Amniotic epithelial cell (primary cell): ENCODE results near the gene KCNAB3.
"Not testable (repeated sequence)": the region's sequence is repeated elsewhere in the genome, so short reads cannot be mapped to it uniquely, and the experiment has no call there.

ENCODE experiments used
- DNase-seq: peaks from one replicate; pipeline ENCODE4 v3.0.0-alpha.2; 2010; ENCODE audit warnings: low read depth

KCNAB3 gene

DNA sequence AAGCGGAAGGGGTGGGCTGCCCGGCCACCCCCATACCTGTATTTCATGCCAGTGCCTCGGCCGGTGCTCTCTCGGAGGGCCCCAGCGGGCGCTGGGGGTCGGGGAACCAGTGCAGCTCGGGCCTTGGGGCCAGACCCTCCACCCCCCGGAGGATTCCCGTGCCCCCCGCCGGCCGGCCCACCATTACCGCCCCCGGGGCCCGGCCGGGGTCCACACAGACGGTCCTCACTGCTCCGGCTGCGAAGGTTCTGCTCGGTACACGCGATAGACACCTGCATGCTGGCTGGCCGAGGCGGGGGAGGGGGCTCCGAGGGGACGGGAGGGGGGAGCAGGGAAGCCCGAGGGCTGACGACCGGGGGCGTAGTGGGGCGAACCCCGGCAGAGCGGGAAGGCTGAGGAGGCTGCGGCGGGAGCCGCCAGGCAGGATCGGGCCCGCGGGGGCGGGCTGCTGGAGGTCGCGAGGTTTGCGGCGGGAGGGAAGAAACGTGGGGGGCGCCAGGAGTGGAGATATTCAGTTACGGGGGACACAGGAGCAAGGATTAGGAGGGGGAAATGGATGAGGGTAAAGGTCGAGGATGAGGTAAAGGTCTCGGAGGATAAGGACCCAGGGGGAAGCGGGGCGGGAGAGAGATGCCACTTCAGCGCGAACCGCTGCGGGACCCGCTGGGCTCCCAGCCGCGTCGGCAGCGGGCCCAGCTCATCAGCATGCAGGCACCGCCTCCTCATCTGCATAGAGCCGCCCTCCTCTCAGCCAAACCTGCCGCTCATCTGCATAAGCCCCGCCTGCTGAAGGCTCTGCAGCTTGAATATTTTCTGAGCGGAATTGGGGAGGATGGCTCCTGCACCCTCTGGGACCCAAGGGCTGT is at the start of gene KCNAB3:
TSS of gene KCNAB3 (minus strand) at position 699 of the 866 bp plus-strand sequence. CDS start at position 278, 421 bp downstream.
- peak; percentile 69 for DNase-seq

- no peak for DNase-seq
Observed at GRCh38 chr17:7977805-7978204, 48.1 kb upstream of the KCNAB3 start.

DNA sequence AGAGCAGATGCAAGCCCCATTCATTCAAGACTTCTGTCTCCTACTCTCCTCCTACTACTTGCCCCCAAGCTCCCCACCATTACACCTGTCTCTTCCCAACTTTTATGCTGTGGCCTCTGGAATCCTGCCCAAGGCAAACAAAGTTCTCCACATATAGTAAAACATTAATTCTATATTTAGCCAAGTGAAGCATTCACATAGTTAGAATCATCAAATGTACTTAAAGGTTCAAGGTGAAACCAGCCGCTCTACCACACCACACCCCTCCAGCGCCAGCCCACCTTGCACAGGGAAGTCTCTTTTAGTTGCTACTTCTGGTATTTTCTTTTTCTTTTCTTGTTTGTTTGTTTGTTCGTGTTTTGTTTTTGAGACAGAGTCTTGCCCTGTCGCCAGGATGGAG is 47.4 kb upstream of the KCNAB3 start:
- DNase-seq, result no peak

GRCh38 chr17:7974638-7975131 is 45.0 kb upstream of the KCNAB3 start:
- peak; percentile 37 for DNase-seq

DNA sequence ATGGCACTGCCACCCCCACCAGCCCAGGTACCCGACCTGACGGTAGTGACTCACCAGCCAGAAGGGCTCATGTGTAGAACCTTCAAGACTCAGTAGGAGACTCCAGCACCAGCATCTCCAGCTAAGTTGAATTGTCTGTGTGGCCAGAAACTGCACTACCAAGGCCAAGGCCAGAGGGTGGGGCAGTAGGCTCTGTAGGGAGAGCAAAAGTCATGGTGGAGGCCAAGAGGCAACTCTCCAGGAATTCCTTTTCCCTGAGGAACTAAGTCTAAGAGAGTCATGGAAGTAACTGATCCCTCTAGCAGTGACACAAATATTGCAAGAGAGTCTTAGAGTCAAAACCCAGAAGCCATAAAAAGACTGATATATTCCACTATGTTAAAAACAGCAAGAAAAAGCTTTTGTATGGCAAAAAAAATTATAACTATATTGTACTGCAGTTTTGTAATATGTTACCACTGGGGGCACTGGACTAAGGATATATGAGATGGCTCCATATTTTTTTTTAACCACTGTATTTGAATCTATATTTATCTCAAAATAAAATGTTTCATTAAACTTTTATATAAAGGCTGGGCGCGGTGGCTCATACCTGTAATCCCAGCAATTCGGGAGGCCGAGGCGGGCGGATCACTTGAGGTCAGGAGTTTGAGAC is 42.6 kb upstream of the KCNAB3 start:
- DNase-seq, result no peak

DNA sequence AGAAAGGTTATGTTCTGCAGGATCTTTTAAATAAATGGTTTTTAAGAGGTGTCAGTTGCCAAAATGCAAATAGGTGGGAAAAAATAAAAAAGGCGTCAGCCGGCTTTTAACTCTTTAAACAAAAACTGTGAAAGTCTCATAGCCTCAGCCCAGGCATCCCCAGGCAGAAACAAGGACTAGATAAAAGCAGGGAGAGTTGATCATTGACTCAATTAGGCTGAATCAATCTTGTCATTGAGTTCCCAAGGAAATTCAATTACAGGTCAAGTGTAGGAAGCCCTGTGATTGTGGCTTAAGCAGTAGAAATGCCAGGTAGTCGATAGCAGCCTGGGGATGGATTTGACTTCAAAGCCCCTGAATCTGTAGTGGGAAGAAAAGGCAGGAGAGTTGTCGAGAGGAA is 42.0 kb upstream of the KCNAB3 start:
- DNase-seq, result no peak

- peak; percentile 94 for DNase-seq
Observed at GRCh38 chr17:7969433-7969832, 39.8 kb upstream of the KCNAB3 start.

DNA sequence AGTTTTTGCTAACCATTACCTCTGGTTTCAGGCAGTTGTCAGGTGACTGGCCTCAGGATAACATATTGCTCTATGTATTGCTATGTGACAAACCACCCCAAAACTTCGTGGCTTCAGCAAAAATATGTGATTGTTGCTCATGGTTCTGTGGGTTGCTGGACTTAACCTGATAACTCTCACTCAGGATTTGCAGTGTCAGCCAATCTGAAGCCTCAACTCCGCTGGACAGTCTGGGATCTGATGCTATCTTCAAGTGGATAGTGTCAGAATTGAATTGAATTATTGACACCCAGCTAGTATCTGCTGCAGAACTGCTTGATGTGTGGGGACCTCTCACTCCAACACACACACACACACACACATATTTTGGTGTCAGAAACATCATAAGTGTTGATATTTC is 38.1 kb upstream of the KCNAB3 start:
- no peak for DNase-seq

GRCh38 chr17:7961421-7961820 is 31.8 kb upstream of the KCNAB3 start:
- DNase-seq, result peak; percentile 87

GRCh38 chr17:7959503-7960253 is 30.0 kb upstream of the KCNAB3 start:
- DNase-seq, result peak; percentile 99

DNA sequence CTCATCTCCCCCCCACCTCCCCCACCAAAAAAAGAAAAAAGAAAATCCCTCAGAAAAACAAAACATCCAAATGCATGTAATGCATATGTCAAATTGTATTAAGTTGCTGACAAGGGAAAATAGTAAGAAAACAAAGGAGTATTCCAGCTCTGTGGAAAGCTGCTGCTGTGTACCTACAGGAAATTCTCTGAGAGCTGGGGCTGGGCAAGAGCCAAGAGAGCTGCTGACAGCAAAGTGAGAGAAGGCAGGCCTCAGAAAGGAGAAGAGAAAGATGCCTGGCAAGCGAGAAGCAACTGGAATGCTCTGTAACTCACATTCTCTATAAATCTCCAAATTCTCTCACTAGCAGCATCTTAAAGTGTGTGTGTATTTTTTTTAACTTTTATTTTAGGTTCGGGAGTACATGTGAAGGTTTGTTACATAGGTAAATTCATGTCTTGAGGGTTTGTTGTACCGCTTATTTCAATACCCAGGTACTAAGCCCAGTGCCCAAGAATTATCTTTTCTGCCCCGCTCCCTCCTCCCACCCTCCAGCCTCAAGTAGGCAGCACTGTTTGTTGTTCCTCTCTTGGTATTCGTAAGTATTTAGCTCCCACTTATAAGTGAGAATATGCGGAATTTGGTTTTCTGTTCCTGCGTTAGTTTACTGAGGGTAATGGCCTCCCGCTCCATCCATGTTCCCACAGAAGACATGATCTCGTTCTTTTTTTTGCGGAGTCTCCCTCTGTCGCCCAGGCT is 26.7 kb upstream of the KCNAB3 start:
- peak; percentile 92 for DNase-seq

DNA sequence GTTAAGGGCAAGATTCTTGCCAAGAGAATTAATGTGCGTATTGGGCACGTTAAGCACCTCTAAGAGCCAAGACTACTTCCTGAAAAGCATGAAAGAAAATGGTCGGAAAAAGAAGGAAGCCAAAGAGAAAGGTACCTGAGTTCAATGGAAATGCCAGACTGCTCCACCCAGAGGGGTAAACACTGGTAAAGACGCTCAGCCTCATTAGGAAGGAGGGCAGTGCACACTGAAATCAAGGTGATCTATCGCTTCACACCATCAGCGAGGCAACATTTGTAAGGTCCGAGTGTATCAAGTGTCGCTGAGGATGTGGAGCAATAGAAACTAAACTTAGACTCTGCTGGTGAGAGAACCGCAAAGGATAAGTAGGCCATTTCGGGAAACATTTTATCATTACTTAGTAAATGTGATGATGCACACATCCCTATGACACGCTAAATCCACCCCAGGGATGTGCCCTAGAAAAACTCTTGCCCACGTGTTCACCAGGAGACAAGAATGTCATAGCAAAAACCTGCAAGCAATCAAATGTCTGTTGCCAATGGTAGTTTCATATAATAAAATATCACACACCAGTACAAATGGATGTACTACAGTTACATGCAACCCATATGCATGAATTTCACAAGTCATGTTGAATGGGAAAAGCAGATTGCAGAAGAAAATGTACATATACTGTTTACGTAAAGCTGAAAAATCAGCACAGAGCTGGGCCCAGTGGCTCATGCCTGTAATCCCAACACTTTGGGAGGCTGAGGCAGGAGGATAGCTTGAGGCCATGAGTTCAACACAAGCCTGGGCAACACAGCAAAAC is 26.0 kb upstream of the KCNAB3 start:
- DNase-seq, result peak; percentile 92

GRCh38 chr17:7953266-7953665 is 23.6 kb upstream of the KCNAB3 start:
- not testable (repeated sequence) for DNase-seq

GRCh38 chr17:7951143-7951792 is 21.6 kb upstream of the KCNAB3 start:
- no peak for DNase-seq

DNA sequence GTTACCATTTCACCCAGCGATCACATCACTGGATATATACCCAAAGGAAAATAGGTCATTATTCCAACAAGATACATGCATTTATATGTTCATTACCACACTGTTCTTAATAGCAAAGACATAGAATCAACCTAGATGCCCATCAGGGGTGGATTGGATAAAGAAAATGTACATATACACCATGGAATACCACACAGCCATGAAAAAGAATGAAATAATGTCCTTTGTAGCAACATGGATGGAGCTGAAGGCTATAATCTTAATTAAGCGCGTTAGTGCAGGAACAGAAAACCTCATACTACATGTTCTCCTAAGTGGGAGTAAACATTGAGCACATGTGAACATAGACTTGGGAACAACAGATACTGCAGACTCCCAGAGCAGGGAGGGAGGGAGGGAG is 20.9 kb upstream of the KCNAB3 start:
- no peak for DNase-seq

DNA sequence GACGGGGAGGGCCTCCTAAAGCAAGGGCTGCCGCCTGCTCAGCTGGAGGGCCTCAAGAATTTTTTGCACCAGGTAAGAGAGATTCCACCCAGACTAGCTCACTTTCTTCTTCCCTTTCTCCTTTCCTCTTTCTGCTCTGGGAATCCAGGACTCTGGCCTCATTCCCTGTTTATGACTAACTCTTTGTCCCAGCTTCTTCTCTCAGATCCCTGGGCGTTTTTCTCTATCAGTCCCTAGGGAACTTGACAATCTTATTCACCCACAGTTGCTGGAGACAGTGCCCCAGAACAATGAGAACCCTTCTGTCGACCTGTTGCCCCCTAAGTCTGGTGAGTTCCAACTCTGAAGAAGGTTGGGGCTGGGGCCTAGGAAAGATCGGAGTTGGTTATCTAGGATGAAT is 18.0 kb upstream of the KCNAB3 start:
- no peak for DNase-seq

DNA sequence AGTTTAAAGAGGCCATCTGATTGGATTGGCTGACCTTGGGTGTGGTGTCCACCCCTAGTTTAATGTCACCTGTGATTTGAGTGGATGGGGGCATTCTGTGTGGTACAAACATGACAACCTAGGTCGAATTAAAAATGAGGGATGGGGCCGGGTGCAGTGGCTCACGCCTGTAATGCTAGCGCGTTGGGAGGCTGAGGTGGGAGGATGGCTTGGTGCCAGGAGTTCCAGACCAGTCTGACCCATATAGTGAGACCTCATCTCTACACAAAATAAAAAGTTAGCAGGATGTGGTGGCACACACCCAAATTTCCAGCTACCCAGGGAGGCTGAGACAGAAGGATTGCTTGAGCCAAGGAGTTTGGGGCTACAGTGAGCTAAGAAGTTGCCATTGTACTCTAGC is 16.8 kb upstream of the KCNAB3 start:
- DNase-seq, result no peak

- no peak for DNase-seq
Observed at GRCh38 chr17:7945651-7946050, 16.0 kb upstream of the KCNAB3 start.

- DNase-seq, result no peak
Observed at GRCh38 chr17:7944326-7944725, 14.7 kb upstream of the KCNAB3 start.

DNA sequence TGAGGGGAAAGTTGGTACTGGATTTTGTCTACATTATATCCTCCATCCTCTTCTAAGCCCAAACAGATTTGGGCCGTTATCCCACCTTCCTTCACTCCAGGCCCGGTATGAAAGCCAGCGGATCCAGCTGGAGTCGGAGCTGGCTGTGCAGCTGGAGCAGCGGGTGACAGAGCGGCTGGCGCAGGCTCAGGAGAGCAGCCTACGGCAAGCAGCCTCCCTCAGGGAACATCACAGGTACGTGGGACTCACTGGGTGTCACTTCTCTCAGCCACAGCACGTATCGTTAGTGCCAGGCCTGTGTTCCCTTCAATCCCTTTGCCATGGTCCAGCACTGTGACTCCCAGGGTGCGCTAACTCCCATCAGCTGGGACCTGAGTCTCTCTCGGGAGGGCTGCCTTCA is 13.6 kb upstream of the KCNAB3 start:
- DNase-seq, result no peak
